SU-DHL-6 (cell line): Measurements from ENCODE around the gene RAP1GAP2.

Experiments used
- H2AFZ ChIP-seq: fragments of 200-600 bp; sonication (generic); 2 replicates; pipeline ENCODE4 v1.6.1; 2014; ENCODE audit warnings: low read depth, mild to moderate bottlenecking, moderate library complexity, mixed read lengths, antibody characterized with exemption, low read length; ENCODE audit not compliant: severe bottlenecking
- H3F3A ChIP-seq: fragments of 200-600 bp; shearing (Covaris generic); 2 replicates; pipeline ENCODE4 v1.6.0; 2016; ENCODE audit warnings: antibody characterized with exemption, mild to moderate bottlenecking; ENCODE audit not compliant: insufficient read depth
- H3K27ac ChIP-seq: fragments of 200-600 bp; sonication (generic); 2 replicates; pipeline ENCODE4 v1.5.1; 2016; ENCODE audit warnings: low read depth, mild to moderate bottlenecking, low read length, moderate library complexity, mixed read lengths
- H3K27me3 ChIP-seq: fragments of 200-600 bp; sonication (generic), shearing (Covaris generic); 2 replicates; pipeline ENCODE4 v1.6.0; 2014; ENCODE audit warnings: mild to moderate bottlenecking, low read length
- H3K36me3 ChIP-seq: fragments of 200-600 bp; sonication (generic); 2 replicates; pipeline ENCODE4 v1.6.1; 2014; ENCODE audit warnings: mild to moderate bottlenecking, low read length, mixed read lengths
- H3K4me2 ChIP-seq: fragments of 300-600, 200-600 bp; shearing (Covaris generic), sonication (generic); 2 replicates; pipeline ENCODE4 v1.6.0; 2014; ENCODE audit warnings: low read length, low read depth, mild to moderate bottlenecking; ENCODE audit not compliant: poor library complexity, severe bottlenecking
- H3K4me3 ChIP-seq: fragments of 200-600 bp; sonication (generic); 2 replicates; pipeline ENCODE4 v1.5.1; 2014; ENCODE audit warnings: antibody characterized with exemption, low read length, mild to moderate bottlenecking, mixed read lengths; ENCODE audit not compliant: insufficient read depth, poor library complexity, severe bottlenecking
- H3K79me2 ChIP-seq: fragments of 200-600 bp; sonication (generic); 2 replicates; pipeline ENCODE4 v1.6.1; 2014; ENCODE audit warnings: mild to moderate bottlenecking, low read length, moderate library complexity; ENCODE audit not compliant: insufficient read depth
- H3K9ac ChIP-seq: fragments of 200-600 bp; sonication (generic); 2 replicates; pipeline ENCODE4 v1.7.0; 2014; ENCODE audit warnings: mild to moderate bottlenecking, low read length
- H3K9me2 ChIP-seq: fragments of 200-600 bp; sonication (generic); replicated peaks from 2 replicates; pipeline ENCODE4 v1.6.1; 2014; ENCODE audit warnings: low read length; ENCODE audit not compliant: insufficient read depth
- H3K9me3 ChIP-seq: fragments of 200-600 bp; sonication (generic); 2 replicates; pipeline ENCODE4 v1.6.1; 2014; ENCODE audit warnings: low read length, mixed read lengths; ENCODE audit not compliant: insufficient read depth
- H4K20me1 ChIP-seq: fragments of 200-600 bp; sonication (generic); 2 replicates; pipeline ENCODE4 v1.6.1; 2014; ENCODE audit warnings: low read depth, mild to moderate bottlenecking, antibody characterized with exemption, low read length, moderate library complexity, mixed read lengths
- EZH2phosphoT487 ChIP-seq: fragments of 200-600 bp; sonication (generic), shearing (Covaris generic); conservative IDR thresholded peaks from 2 replicates; pipeline ENCODE4 v1.6.1; 2018; ENCODE audit warnings: mild to moderate bottlenecking, antibody characterized with exemption, low read length, moderate library complexity, mixed read lengths
- TF ChIP-seq, protein P1 (sequence below): fragments of 200-600 bp; sonication (generic); IDR thresholded peaks from one replicate; pipeline ENCODE4 v1.5.1; 2017; ENCODE audit warnings: antibody characterized with exemption, mild to moderate bottlenecking, low read length, moderate library complexity; ENCODE audit not compliant: insufficient read depth, poor library complexity, severe bottlenecking

Gene RAP1GAP2

DNA sequence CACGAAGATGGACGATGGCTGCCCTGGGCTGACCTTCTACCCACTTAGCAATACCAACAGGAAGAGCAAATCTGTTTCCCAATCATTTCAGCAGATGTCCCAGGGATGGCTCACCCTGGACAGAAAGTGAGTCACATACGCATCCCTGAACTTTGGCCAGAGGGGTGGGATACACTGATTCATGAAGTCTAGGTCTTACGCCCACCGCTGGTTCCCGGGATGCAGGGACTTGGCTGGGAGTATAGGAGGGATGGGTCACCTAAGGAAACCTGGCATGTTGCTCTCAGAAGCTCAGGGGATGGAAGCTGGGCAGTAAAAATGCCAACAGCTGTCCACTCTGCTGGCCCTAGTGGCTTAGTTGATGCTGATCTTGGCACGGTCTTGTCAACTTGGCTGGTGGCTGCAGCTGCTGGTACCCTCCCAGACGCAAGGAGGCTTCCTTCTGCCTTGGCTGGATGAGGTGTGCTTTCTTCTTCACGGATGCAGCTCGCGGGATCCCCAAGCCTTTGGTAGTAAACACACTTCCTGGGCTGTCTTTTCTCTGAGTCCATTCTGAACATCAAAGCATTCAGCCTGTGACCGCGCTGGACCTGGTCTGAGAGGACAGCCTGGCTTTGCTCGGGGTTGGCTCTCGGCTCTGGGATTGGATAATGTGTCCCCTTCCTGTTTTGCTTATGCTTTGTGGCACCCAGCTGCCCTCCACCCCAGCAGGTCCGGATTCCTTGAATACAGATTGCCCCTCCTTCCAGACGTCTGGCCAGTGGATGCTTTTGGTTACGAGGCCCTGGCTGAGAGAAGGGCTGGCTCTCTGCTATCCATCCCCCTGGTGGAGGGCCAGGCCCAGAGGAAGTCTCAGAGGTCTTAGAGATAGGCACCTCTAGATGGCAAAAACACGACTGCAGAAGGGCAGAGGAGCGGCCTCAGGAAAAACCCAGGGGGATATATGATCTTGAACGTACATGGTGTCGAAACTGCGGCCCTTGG lies 71.5 kb downstream of the RAP1GAP2 start:
- H3K4me3 ChIP-seq = no peak overlapping the region
- no peaks in the 10 kb centered on the region for H3K36me3 ChIP-seq
- H3K4me2 ChIP-seq = no peak overlapping the region
- no peaks in the 10 kb centered on the region for H3K27me3 ChIP-seq
- no peaks in the 10 kb centered on the region for H4K20me1 ChIP-seq
- H3F3A ChIP-seq = no peaks in the 10 kb centered on the region
- no peak for TF ChIP-seq EZH2phosphoT487
- TF ChIP-seq, protein P1, sequence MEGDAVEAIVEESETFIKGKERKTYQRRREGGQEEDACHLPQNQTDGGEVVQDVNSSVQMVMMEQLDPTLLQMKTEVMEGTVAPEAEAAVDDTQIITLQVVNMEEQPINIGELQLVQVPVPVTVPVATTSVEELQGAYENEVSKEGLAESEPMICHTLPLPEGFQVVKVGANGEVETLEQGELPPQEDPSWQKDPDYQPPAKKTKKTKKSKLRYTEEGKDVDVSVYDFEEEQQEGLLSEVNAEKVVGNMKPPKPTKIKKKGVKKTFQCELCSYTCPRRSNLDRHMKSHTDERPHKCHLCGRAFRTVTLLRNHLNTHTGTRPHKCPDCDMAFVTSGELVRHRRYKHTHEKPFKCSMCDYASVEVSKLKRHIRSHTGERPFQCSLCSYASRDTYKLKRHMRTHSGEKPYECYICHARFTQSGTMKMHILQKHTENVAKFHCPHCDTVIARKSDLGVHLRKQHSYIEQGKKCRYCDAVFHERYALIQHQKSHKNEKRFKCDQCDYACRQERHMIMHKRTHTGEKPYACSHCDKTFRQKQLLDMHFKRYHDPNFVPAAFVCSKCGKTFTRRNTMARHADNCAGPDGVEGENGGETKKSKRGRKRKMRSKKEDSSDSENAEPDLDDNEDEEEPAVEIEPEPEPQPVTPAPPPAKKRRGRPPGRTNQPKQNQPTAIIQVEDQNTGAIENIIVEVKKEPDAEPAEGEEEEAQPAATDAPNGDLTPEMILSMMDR = no peak
- H3K9ac ChIP-seq = no peak overlapping the region
- H3K79me2 ChIP-seq = no peaks in the 10 kb centered on the region
- no peak overlapping the region for H3K27ac ChIP-seq
- H2AFZ ChIP-seq = no peak overlapping the region
- no peaks in the 10 kb centered on the region for H3K9me2 ChIP-seq
- no peaks in the 10 kb centered on the region for H3K9me3 ChIP-seq

DNA sequence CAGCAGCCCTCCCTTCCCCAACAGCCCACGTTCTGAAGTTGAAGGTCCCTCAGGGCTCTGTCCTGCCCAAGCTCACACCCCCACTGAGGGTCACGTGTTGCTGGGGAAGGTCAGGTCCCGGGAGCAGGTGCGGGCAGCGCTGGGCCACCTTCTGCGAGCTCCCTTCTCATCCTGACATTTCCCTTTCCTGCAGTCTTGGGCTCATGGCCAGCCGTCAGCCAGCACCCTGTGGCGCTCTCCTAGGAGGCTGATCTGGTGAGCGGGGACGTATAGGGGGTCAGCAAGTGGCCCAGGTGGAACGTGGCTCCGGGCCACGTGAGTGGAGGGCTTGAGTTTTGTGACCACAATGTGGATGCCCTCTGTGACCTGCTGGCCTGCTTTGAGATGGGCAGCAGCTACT lies 73.4 kb downstream of the RAP1GAP2 start:
- TF ChIP-seq EZH2phosphoT487 = no peak
- TF ChIP-seq, protein P1 = no peak
- Histone ChIP-seq H3K36me3 (no peaks in the 10 kb centered on the region), H4K20me1 (no peaks in the 10 kb centered on the region), H3F3A (no peaks in the 10 kb centered on the region), H3K79me2 (no peaks in the 10 kb centered on the region), H3K9ac (no peak overlapping the region), H3K9me2 (no peaks in the 10 kb centered on the region), H3K4me2 (no peak overlapping the region), H3K4me3 (no peak overlapping the region), H3K27me3 (no peaks in the 10 kb centered on the region), H2AFZ (no peak overlapping the region), H3K9me3 (no peaks in the 10 kb centered on the region), H3K27ac (no peak overlapping the region)

DNA sequence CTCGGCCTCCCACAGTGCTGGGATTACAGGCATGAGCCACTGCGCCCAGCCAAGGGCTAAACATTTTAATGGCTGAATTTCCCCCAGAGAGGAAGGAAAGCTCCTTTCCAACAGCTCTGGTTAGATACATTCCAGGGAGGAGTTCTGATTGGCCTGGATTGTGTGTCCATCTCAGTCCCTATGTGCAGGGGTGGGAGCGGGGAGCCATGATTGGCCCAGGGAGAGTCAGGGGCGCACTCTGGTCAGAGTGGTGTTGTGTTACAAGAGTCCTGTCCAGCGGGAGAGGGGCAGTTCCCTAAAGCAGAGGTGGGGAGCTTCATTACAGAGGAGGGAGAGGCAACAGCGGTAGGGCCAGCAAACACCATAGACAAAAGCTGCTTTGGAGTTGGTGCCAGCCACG lies 75.0 kb downstream of the RAP1GAP2 start:
- no peaks in the 10 kb centered on the region for H3K79me2 ChIP-seq
- H3K4me2 ChIP-seq = no peak overlapping the region
- H3K27me3 ChIP-seq = no peaks in the 10 kb centered on the region
- H4K20me1 ChIP-seq = no peaks in the 10 kb centered on the region
- no peak overlapping the region for H2AFZ ChIP-seq
- no peak overlapping the region for H3K27ac ChIP-seq
- H3K9me3 ChIP-seq = no peaks in the 10 kb centered on the region
- H3K36me3 ChIP-seq = no peaks in the 10 kb centered on the region
- no peak for TF ChIP-seq EZH2phosphoT487
- TF ChIP-seq, protein P1 = no peak
- H3F3A ChIP-seq = no peaks in the 10 kb centered on the region
- H3K9me2 ChIP-seq = no peaks in the 10 kb centered on the region
- no peak overlapping the region for H3K4me3 ChIP-seq
- H3K9ac ChIP-seq = no peak overlapping the region
